Activated CD4-positive, alpha-beta T cell treated with anti-CD3 and anti-CD28 coated beads, Interleukin-2, amount 10 ng/mL, durations not matched to agents 24 days and 14 days (primary cell): ENCODE results near the gene ZNF365. TPM values are rescaled to one million over a fixed set of nuclear protein-coding genes. Genes with fewer than 3 reads are reported as not detected.

Experiments used
- DNase-seq: peaks from one replicate; pipeline ENCODE4 v3.0.0; 2022
- H3K27ac Mint-ChIP-seq: one replicate; pipeline ENCODE4 v1.8.0; 2022; ENCODE audit warnings: mild to moderate bottlenecking, mixed read lengths
- H3K27me3 Mint-ChIP-seq: one replicate; pipeline ENCODE4 v1.8.0; 2022; ENCODE audit warnings: mixed read lengths
- H3K36me3 Mint-ChIP-seq: one replicate; pipeline ENCODE4 v1.8.0; 2022; ENCODE audit warnings: low read depth, mild to moderate bottlenecking, mixed read lengths
- H3K4me1 Mint-ChIP-seq: one replicate; pipeline ENCODE4 v1.8.0; 2021; ENCODE audit warnings: mixed read lengths
- H3K4me3 Mint-ChIP-seq: one replicate; pipeline ENCODE4 v1.8.0; 2022; ENCODE audit warnings: mild to moderate bottlenecking, moderate library complexity, mixed read lengths
- H3K9me3 Mint-ChIP-seq: one replicate; pipeline ENCODE4 v1.8.0; 2021; ENCODE audit warnings: mixed read lengths
- intact Hi-C: fragments of 100-400 bp; cut with micrococcal nuclease; formaldehyde crosslinking; loops from one replicate; pipeline ENCODE4 v1.15.1; 2023
- total RNA-seq: library from RNA; stranded (reverse); gene quantifications from 2 replicates; pipeline ENCODE4 v1.2.3, GENCODE V29; 2022

The ZNF365 gene
- total RNA-seq, 1 donor from 2014 or later = not detected

DNA sequence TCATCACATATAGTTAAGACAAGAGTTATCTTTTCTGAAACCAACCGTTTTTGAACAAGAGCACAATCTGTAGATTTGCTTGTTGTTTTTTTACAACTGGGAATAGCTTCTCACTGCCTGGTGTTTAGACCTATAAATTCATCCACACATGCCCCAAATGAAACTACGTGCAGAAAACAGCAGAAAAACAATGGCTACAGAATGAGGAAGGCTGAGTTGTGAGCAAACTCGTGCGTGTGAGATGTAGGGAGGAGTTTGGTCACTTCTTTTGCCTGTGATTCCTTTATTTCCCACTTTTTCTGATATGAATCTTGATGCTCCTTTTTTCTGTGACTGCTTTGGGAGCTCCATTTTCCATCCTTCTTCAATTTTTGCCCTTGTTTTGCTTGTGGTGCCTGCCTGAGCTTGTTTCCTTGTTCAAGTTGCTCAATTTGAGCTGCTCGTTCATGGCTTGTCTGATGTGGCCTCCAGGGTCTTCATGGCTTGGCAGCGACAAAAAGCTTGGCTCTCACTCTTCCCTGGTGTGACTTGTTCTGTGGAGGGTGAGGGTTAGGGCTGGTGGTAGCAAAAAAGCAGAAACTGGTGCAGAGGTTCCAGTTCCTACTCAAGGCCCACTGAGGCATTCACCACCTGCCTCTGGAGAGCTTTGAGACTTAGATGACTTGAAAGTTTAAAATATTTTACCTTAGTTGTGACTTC is 76.9 kb downstream of the ZNF365 start:
- intact Hi-C loops = no loop called here
- Mint-ChIP-seq H3K4me3 (no peak overlapping the region), H3K36me3 (no peaks in the 10 kb centered on the region), H3K9me3 (no peaks in the 10 kb centered on the region), H3K27me3 (peaks cover 25% of the 10 kb centered on the region), H3K27ac (no peak overlapping the region), H3K4me1 (no peaks in the 10 kb centered on the region)
- DNase-seq = no peak

DNA sequence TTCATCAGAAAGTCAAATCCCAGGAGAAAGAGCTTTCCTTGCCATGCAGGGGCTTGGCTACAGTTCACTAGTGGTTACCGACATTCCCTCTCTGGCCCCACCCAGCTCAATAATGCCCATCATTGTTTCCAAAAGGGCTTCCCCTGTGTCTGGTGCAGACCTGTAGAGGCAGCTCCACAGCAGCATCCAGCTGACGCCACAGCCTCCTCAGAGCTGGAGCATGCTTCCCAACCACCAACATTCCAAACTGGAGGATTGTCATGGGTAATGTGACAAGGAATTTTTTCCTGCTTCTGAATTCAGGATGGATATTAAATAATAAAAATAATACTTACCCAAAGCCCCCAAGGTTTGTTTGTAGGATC is 77.4 kb downstream of the ZNF365 start:
- H3K4me1 Mint-ChIP-seq = no peaks in the 10 kb centered on the region
- peaks cover 24% of the 10 kb centered on the region for H3K27me3 Mint-ChIP-seq
- no peak overlapping the region for H3K27ac Mint-ChIP-seq
- no peak overlapping the region for H3K4me3 Mint-ChIP-seq
- intact Hi-C loops = no loop called here
- no peaks in the 10 kb centered on the region for H3K36me3 Mint-ChIP-seq
- no peaks in the 10 kb centered on the region for H3K9me3 Mint-ChIP-seq
- DNase-seq = no peak

Other genes with a start within 250 kb of the ZNF365 start
- gene RTKN2, start 105.5 kb upstream of the ZNF365 start, total RNA-seq = 2.7 and 3.4 TPM in 2 replicates